ENCODE measurements around the gene TSSK1B.

DNA sequence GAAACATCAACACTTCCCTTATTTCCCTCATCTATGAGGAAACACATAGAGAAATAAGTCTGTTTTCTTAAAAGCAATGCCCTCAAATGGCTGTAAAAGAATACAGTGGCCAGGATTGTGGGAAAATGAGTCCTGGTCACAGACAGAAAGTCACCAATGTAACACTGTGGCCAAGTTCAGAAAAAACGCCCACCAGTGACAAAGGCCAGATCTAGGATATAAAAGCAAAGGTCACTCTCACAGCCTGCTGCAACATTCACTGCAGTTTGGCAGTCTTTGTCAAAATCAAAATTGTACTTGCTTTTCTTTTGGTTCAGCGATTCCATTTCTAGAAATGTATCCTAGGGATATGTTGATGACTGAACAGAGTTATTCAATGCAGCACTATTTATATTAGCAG, 30.5 kb downstream of the TSSK1B start:
- TF ChIP-seq, protein P1, sequence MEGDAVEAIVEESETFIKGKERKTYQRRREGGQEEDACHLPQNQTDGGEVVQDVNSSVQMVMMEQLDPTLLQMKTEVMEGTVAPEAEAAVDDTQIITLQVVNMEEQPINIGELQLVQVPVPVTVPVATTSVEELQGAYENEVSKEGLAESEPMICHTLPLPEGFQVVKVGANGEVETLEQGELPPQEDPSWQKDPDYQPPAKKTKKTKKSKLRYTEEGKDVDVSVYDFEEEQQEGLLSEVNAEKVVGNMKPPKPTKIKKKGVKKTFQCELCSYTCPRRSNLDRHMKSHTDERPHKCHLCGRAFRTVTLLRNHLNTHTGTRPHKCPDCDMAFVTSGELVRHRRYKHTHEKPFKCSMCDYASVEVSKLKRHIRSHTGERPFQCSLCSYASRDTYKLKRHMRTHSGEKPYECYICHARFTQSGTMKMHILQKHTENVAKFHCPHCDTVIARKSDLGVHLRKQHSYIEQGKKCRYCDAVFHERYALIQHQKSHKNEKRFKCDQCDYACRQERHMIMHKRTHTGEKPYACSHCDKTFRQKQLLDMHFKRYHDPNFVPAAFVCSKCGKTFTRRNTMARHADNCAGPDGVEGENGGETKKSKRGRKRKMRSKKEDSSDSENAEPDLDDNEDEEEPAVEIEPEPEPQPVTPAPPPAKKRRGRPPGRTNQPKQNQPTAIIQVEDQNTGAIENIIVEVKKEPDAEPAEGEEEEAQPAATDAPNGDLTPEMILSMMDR (IDR thresholded peaks at IDR 0.05): no peak
- TF ChIP-seq POLR2AphosphoS5 (IDR thresholded peaks at IDR 0.05) (no peak), EP300 (IDR thresholded peaks at IDR 0.05; ENCODE audit: low read depth) (no peak), POLR2A (IDR thresholded peaks at IDR 0.05) (no peak)

All from transverse colon (tissue), 4 donors.